Cerebellar cortex (tissue), 1 donor: Measurements from ENCODE around the gene GTPBP2.
"Not testable (repeated sequence)": the region's sequence is repeated elsewhere in the genome, so short reads cannot be mapped to it uniquely, and the experiment has no call there.

Experiments
- DNase-seq: peaks from one replicate; pipeline ENCODE4 v3.0.0-alpha.2; 2015; ENCODE audit warnings: low spot score

Gene GTPBP2

GRCh38 chr6:43623880-43624785 is 4.9 kb downstream of the GTPBP2 start:
- DNase-seq, result no peak

GRCh38 chr6:43622541-43622940 is 6.5 kb downstream of the GTPBP2 start:
- DNase-seq, result no peak

GRCh38 chr6:43621836-43622180 is 7.3 kb downstream of the GTPBP2 start:
- no peak for DNase-seq

- DNase-seq, result no peak
Observed at GRCh38 chr6:43621078-43621835, 7.8 kb downstream of the GTPBP2 start.

- DNase-seq, result no peak
Observed at GRCh38 chr6:43616725-43617472, 12.2 kb downstream of the GTPBP2 start.

GRCh38 chr6:43614396-43614730 is 14.7 kb downstream of the GTPBP2 start:
- no peak for DNase-seq

- no peak for DNase-seq
Observed at GRCh38 chr6:43613721-43614395, 15.2 kb downstream of the GTPBP2 start.

GRCh38 chr6:43610431-43610830 is 18.6 kb downstream of the GTPBP2 start:
- DNase-seq, result no peak

- no peak for DNase-seq
Observed at GRCh38 chr6:43609402-43609801, 19.7 kb downstream of the GTPBP2 start.

GRCh38 chr6:43608807-43609206 is 20.3 kb downstream of the GTPBP2 start:
- no peak for DNase-seq

- DNase-seq, result peak; percentile 88
Observed at GRCh38 chr6:43608310-43608763, 20.7 kb downstream of the GTPBP2 start.

GRCh38 chr6:43606019-43606418 is 23.0 kb downstream of the GTPBP2 start:
- DNase-seq, result no peak

- DNase-seq, result no peak
Observed at GRCh38 chr6:43604174-43604573, 24.9 kb downstream of the GTPBP2 start.

GRCh38 chr6:43600595-43600994 is 28.5 kb downstream of the GTPBP2 start:
- DNase-seq, result no peak

GRCh38 chr6:43593938-43594337 is 35.1 kb downstream of the GTPBP2 start:
- no peak for DNase-seq

GRCh38 chr6:43589564-43589963 is 39.5 kb downstream of the GTPBP2 start:
- DNase-seq, result not testable (repeated sequence)

- DNase-seq, result no peak
Observed at GRCh38 chr6:43588194-43588593, 40.9 kb downstream of the GTPBP2 start.

GRCh38 chr6:43584892-43585570 is 44.0 kb downstream of the GTPBP2 start:
- DNase-seq, result no peak

- DNase-seq, result no peak
Observed at GRCh38 chr6:43582911-43583310, 46.2 kb downstream of the GTPBP2 start.

GRCh38 chr6:43579171-43579570 is 49.9 kb downstream of the GTPBP2 start:
- no peak for DNase-seq

GRCh38 chr6:43578748-43579147 is 50.3 kb downstream of the GTPBP2 start:
- no peak for DNase-seq
